Vagina (tissue), 2 donors: ENCODE data around the gene CCDC85C. TPM values are rescaled to one million over a fixed set of nuclear protein-coding genes. Genes with fewer than 3 reads are reported as not detected.

ENCODE experiments used
- DNase-seq, 2 donors: peaks; one replicate each; pipeline ENCODE4 v3.0.0-alpha.2; 2017; ENCODE audit errors: extremely low spot score in 2 of 2
- H3K27ac ChIP-seq: fragments of 200-600 bp; sonication (generic); one replicate; pipeline ENCODE4 v1.5.1; 2019
- H3K27me3 ChIP-seq: fragments of 200-600 bp; sonication (generic); one replicate; pipeline ENCODE4 v1.5.1; 2019
- H3K36me3 ChIP-seq, 2 donors: fragments of 200-600 bp; sonication (generic); one replicate each; pipeline ENCODE4 v1.5.1; 2017 to 2019
- H3K4me1 ChIP-seq: fragments of 200-600 bp; sonication (generic); one replicate; pipeline ENCODE4 v1.5.1; 2019
- H3K4me3 ChIP-seq, 2 donors: fragments of 200-600 bp; sonication (generic); 1 replicate in 1 of 2; 2 replicates in 1 of 2; pipeline ENCODE4 v1.5.1; 2016 to 2019
- H3K9me3 ChIP-seq: fragments of 200-600 bp; sonication (generic); one replicate; pipeline ENCODE4 v1.5.1; 2019
- POLR2A ChIP-seq, 2 donors: fragments of 450-650 bp; IDR thresholded peaks; one replicate each; pipeline ENCODE4 v1.6.1; 2017; ENCODE audit warnings: antibody characterized with exemption in 2 of 2, mild to moderate bottlenecking in 2 of 2, moderate library complexity in 2 of 2
- POLR2AphosphoS5 ChIP-seq, 2 donors: sonication (generic); formaldehyde crosslinking; IDR thresholded peaks; one replicate each; pipeline ENCODE4 v1.9.0; 2017; ENCODE audit warnings: antibody characterized with exemption in 2 of 2, mild to moderate bottlenecking in 2 of 2, low read depth in 1 of 2; ENCODE audit not compliant: insufficient read depth in 1 of 2
- intact Hi-C: fragments of 100-400 bp; cut with DNase I; formaldehyde crosslinking; loops from one replicate; pipeline ENCODE4 v1.15.1; 2023
- total RNA-seq: library from RNA; depleted of rRNA; stranded (reverse); fragments of >200 nt; gene quantifications from one replicate; pipeline ENCODE4 v1.2.3, GENCODE V29; 2016
- TF ChIP-seq, protein P1 (sequence below), 3 experiments: fragments of 450-650 bp in 2 of 3; fragments of 200-600 bp in 1 of 3; sonication (generic) in 1 of 3; IDR thresholded peaks; one replicate each; pipeline ENCODE4 v1.5.1; 2017 to 2019; ENCODE audit warnings: antibody characterized with exemption in 3 of 3, mild to moderate bottlenecking in 2 of 3, moderate library complexity in 2 of 3

CCDC85C gene
- total RNA-seq, 1 donor from 2014 or later: 6.9 TPM

- no peak overlapping the region for H3K27ac ChIP-seq
- intact Hi-C loops: no loop called here
Observed at GRCh38 chr14:99587460-99588278, 16.3 kb downstream of the CCDC85C start.

DNA sequence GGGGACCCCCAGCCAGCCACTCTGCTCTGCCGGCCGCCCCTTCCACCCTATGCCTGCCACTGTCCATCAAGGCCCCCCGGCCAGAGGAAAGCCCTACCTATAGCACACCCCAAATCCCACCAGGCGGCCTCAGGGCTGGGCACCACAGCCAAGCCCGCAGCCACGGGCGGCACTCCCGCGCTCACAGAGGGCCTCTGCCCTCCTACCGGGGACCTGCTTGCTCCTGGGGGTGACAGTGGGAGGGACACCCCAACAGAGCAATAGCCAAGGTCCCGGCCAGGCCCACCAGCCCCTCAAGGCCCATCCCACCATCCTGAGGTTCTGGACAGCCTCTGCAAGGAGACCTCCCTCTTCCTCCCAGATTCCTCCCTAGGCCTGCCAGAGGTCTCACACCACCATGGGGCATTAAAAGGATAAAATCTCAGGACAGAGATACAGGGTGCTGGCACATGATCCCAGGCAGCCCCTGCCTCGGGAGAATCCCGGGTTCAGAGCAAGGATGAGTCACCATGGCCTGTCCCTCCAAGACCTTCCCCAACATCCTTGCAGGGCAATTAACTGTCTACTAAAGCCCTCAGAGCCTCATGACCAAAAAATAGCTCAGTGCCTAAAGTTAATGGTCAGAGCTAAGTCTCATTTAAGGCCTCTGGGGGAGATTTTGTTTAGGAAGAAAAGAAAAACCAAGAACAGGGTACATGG, 17.1 kb downstream of the CCDC85C start:
- Histone ChIP-seq H3K27ac (no peak overlapping the region), H3K9me3 (no peaks in the 10 kb centered on the region), H3K36me3 (no peaks in the 10 kb centered on the region), H3K4me3 (no peak overlapping the region), H3K27me3 (no peaks in the 10 kb centered on the region), H3K4me1 (peaks cover 35% of the 10 kb centered on the region)
- intact Hi-C loops: no loop called here
- no peak for DNase-seq
- TF ChIP-seq POLR2AphosphoS5 (IDR thresholded peaks at IDR 0.05; ENCODE audit: insufficient read depth in 1 of 2, low read depth in 1 of 2): no peak
- TF ChIP-seq POLR2A (IDR thresholded peaks at IDR 0.05): no peak
- TF ChIP-seq, protein P1, sequence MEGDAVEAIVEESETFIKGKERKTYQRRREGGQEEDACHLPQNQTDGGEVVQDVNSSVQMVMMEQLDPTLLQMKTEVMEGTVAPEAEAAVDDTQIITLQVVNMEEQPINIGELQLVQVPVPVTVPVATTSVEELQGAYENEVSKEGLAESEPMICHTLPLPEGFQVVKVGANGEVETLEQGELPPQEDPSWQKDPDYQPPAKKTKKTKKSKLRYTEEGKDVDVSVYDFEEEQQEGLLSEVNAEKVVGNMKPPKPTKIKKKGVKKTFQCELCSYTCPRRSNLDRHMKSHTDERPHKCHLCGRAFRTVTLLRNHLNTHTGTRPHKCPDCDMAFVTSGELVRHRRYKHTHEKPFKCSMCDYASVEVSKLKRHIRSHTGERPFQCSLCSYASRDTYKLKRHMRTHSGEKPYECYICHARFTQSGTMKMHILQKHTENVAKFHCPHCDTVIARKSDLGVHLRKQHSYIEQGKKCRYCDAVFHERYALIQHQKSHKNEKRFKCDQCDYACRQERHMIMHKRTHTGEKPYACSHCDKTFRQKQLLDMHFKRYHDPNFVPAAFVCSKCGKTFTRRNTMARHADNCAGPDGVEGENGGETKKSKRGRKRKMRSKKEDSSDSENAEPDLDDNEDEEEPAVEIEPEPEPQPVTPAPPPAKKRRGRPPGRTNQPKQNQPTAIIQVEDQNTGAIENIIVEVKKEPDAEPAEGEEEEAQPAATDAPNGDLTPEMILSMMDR (IDR thresholded peaks at IDR 0.05): no peak

More at GRCh38 chr14:99587460-99588278, 16.3 kb downstream of the CCDC85C start:
- H3K4me1 ChIP-seq: peaks cover 35% of the 10 kb centered on the region
- H3K9me3 ChIP-seq: no peaks in the 10 kb centered on the region
- H3K27me3 ChIP-seq: no peaks in the 10 kb centered on the region
- no peak overlapping the region for H3K4me3 ChIP-seq
- no peaks in the 10 kb centered on the region for H3K36me3 ChIP-seq
- no peak for TF ChIP-seq POLR2AphosphoS5 (IDR thresholded peaks at IDR 0.05; ENCODE audit: insufficient read depth in 1 of 2, low read depth in 1 of 2)
- TF ChIP-seq, protein P1 (IDR thresholded peaks at IDR 0.05): no peak
- no peak for DNase-seq

DNA sequence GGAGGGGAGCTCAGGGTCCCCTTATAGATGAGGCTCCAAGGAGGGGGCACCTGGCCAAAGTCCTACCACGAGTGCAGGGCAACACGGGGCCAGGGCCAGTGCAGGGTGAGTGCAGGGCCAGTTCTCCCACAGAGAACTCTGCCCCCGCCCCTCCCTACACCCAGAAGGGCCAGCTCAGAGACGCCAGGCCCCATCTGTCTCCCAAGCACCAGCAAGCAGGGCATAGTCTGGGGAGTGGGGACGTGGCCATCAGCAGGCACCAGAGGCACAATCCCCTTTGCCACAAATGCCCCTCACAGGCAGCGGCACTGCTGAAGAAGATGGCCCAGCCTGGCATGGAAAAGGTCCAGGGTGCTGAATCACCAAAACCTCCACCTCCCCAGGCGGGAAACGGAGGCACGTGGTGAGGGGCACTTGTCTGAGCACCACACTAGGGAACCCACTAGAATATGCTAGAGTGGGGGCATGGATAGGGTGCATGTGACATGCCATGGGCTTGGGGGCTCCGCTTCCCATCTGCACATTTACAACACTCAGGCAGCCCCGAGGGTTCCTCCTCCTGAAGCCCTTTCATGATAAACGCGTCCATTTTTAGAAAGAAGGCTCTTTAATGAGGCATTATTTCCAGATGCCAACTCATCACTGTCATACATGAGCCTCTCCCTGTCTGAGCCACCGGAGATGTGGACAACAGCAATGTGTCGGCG, 17.8 kb downstream of the CCDC85C start:
- TF ChIP-seq POLR2AphosphoS5 (IDR thresholded peaks at IDR 0.05; ENCODE audit: insufficient read depth in 1 of 2, low read depth in 1 of 2) (no peak), POLR2A (IDR thresholded peaks at IDR 0.05) (no peak)
- TF ChIP-seq, protein P1 (IDR thresholded peaks at IDR 0.05): no peak
- intact Hi-C loops: no loop called here
- Histone ChIP-seq H3K27me3 (no peaks in the 10 kb centered on the region), H3K4me3 (no peak overlapping the region), H3K36me3 (no peaks in the 10 kb centered on the region), H3K4me1 (peaks cover 35% of the 10 kb centered on the region), H3K9me3 (no peaks in the 10 kb centered on the region), H3K27ac (no peak overlapping the region)
- DNase-seq: no peak

GRCh38 chr14:99584823-99585222, 19.2 kb downstream of the CCDC85C start:
- no peak overlapping the region for H3K4me3 ChIP-seq
- TF ChIP-seq, protein P1 (IDR thresholded peaks at IDR 0.05): no peak
- TF ChIP-seq POLR2AphosphoS5 (IDR thresholded peaks at IDR 0.05; ENCODE audit: insufficient read depth in 1 of 2, low read depth in 1 of 2) (no peak), POLR2A (IDR thresholded peaks at IDR 0.05) (no peak)
- no peak overlapping the region for H3K27ac ChIP-seq
- no peaks in the 10 kb centered on the region for H3K9me3 ChIP-seq
- no peaks in the 10 kb centered on the region for H3K36me3 ChIP-seq
- peaks cover 35% of the 10 kb centered on the region for H3K4me1 ChIP-seq
- DNase-seq: no peak
- intact Hi-C loops: no loop called here
- H3K27me3 ChIP-seq: no peaks in the 10 kb centered on the region
